ENCODE measurements around the gene GOLGA8F. TPM values are rescaled to one million over a fixed set of nuclear protein-coding genes. Genes with fewer than 3 reads are reported as not detected.
"Not testable (repeated sequence)": the region's sequence is repeated elsewhere in the genome, so short reads cannot be mapped to it uniquely, and the experiment has no call there.

The GOLGA8F gene, protein sequence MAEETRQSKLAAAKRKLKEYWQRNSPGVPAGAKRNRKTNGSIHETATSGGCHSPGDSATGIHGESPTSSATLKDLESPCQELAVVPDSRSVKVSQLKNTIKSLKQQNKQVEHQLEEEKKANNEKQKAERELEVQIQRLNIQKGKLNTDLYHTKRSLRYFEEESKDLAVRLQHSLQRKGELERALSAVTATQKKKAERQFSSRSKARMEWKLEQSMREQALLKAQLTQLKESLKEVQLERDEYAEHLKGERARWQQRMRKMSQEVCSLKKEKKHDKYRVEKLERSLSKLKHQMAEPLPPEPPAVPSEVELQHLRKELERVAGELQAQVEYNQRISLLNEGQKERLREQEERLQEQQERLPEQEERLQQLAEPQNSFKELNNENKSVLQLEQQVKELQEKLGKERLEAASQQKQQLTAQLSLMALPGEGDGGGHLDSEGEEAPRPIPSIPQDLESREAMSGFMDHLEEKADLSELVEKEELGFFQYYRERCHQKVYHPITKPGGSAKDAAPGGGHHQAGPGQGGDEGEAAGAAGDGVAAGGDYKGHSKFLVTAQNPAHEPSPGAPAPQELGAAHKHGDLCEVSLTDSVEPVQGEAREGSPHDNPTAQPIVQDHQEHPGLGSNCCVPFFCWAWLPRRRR
- total RNA-seq: not detected

DNA sequence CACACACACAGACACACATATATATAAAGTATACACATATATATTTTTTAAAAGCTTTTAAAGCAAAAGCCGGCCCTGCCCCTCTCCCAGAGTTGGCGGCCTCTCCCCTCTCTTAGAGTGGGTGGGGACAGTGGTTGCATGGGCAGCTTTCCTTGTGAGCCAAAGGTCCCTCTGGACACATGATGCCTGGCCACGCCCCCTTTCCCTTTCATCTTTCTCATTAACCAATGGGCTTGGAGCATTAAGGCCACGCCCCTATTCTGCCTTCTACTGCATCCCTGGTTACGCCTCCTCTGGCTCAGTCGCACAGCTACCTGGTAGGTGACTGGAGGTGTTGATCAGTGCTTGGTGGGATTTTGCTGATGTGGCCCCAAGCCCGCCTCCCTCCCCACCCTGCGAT lies at the start of gene GOLGA8F:
TSS of gene GOLGA8F (plus strand) at position 301 of the 400 bp plus-strand sequence. CDS start at position 399, 98 bp downstream.
- DNase-seq: not testable (repeated sequence)

GRCh38 chr15:28357984-28358383 lies 20.5 kb upstream of the GOLGA8F start, which contains the start of gene GOLGA6L24:
Gene GOLGA6L24, minus strand, starts transcription at chr15:28358084. Its CDS starts 61 bp downstream, at chr15:28358023.
- not testable (repeated sequence) for DNase-seq

- DNase-seq: not testable (repeated sequence)
Measured at GRCh38 chr15:28365502-28365901, 13.0 kb upstream of the GOLGA8F start.

GRCh38 chr15:28380053-28380452 lies 1.6 kb downstream of the GOLGA8F start:
- DNase-seq: not testable (repeated sequence)

DNA sequence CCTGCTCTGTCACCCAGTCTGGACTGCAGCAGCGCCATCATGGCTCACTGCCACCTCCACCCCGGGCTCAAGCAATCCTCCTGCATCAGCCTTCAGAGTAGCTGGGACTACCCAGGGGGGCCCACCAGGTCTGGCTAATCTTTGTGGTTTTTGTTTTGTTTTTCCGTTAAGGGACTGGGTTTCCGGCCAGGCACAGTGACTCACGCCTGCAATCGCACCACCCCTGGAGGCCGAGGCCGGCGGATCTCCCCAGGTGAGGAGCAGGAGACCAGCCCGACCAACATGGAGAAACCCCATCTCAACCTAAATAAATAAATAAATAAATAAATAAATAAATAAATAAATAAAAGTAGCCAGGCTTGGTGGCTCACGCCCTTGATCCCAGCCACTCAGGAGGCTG lies 17.6 kb downstream of the GOLGA8F start:
- DNase-seq: not testable (repeated sequence)

DNA sequence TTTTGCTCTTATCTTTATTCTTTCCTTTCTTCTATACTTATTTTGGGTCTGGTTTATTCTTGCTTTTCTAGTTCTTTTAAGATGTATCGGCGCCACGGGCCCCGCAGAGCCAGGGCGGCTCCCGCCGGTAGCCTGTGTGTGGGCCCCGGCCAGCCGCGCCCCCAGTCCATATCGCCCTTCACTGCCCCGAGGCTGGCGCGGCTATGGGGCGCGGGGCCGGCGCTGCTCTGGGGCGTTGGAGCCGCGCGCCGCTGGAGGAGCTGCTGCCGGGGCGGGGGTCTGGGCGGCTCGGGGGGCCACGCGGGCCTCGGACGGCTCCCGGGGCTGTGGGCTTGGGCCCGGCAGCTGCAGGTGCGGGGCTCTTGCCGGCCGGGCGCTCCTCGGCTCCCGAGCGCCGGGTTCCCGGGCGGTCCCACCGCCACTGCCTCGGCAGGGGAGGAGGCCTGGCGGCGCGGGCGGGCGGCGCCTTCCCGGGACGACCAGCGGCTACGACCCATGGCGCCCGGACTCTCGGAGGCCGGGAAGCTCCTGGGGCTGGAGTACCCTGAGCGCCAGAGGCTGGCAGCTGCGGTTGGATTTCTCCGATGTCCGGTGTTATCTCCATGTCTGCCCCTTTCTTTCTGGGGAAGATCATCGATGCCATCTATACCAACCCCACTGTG lies 24.4 kb downstream of the GOLGA8F start:
- DNase-seq: not testable (repeated sequence)

- peak; percentile 0 for DNase-seq
Measured at GRCh38 chr15:28420470-28420869, 42.0 kb downstream of the GOLGA8F start.

- not testable (repeated sequence) for DNase-seq
Measured at GRCh38 chr15:28435594-28435993, 57.1 kb downstream of the GOLGA8F start.

Small RNA genes lying within 50 kb of the gene (small RNA-seq; reads per million reads assigned to genes)
- gene AC091304.5 (ENCODE audit: low replicate concordance): not detected
- gene AC091304.6 (ENCODE audit: low replicate concordance): not detected
- not detected for gene AC091304.9 (ENCODE audit: low replicate concordance)
- gene MIR4509-2 (ENCODE audit: low replicate concordance): not detected
- gene RN7SL238P (ENCODE audit: low replicate concordance): not detected

Other genes starting within 250 kb of the GOLGA8F start
- gene HERC2, start 56.5 kb upstream of the GOLGA8F start, total RNA-seq: 54.5 TPM
- not detected for gene GOLGA6L24, start 20.6 kb upstream of the GOLGA8F start, total RNA-seq
- gene GOLGA8G, start 154.3 kb downstream of the GOLGA8F start, total RNA-seq: not detected
- gene GOLGA6L25, start 174.9 kb downstream of the GOLGA8F start, total RNA-seq: not detected

All from tongue (tissue), 3 donors.